Panc1 (cell line): ENCODE results near the gene SLC2A3. TPM values are rescaled to one million over a fixed set of nuclear protein-coding genes. Genes with fewer than 3 reads are reported as not detected.
"Not testable (repeated sequence)": the region's sequence is repeated elsewhere in the genome, so short reads cannot be mapped to it uniquely, and the experiment has no call there.

Experiments used
- ATAC-seq: fragments of 200-7000 bp; cut with Tn5 transposase; 2 replicates; pipeline ENCODE4 v1.9.1; 2020; ENCODE audit warnings: mild to moderate bottlenecking, moderate library complexity
- BruUV-seq: library from RNA; stranded (reverse); fragments of 400-500 nt; replicated peaks from 2 replicates; lab custom pipeline; 2021; lab: Mats Ljungman, UMichigan
- CTCF ChIA-PET: fragments of 300-600 bp; sonication (Branson Sonifier 250); formaldehyde crosslinking; loops from one replicate; lab custom pipeline; 2022; ENCODE audit warnings: antibody characterized with exemption; lab: Charles Lee
- POLR2A ChIA-PET: fragments of 300-600 bp; sonication (Branson Sonifier 250); formaldehyde crosslinking; loops from one replicate; lab custom pipeline; 2022; ENCODE audit warnings: antibody characterized with exemption; lab: Charles Lee
- DNase-seq: peaks from one replicate; pipeline ENCODE4 v3.0.0-alpha.2; 2010; ENCODE audit warnings: low read depth, low spot score
- H3K27ac ChIP-seq: 2 replicates; pipeline ENCODE4 v1.5.1; 2011; ENCODE audit warnings: mild to moderate bottlenecking, low read length, inconsistent platforms
- H3K27me3 ChIP-seq: fragments of 200-500 bp; sonication (Bioruptor generic); 2 replicates; pipeline ENCODE4 v1.6.0; 2014; ENCODE audit warnings: low read length, inconsistent platforms; ENCODE audit not compliant: control insufficient read depth, insufficient read depth
- H3K36me3 ChIP-seq: fragments of 200-500 bp; sonication (Bioruptor generic); 2 replicates; pipeline ENCODE4 v1.5.1; 2014; ENCODE audit warnings: inconsistent platforms, mild to moderate bottlenecking, low read length, moderate library complexity; ENCODE audit not compliant: control insufficient read depth, insufficient read depth
- H3K4me1 ChIP-seq: 2 replicates; pipeline ENCODE4 v1.5.1; 2011; ENCODE audit warnings: inconsistent platforms, mild to moderate bottlenecking, low read length, moderate library complexity; ENCODE audit not compliant: control insufficient read depth, insufficient read depth
- H3K4me3 ChIP-seq, 2 experiments: 2 replicates each; pipeline ENCODE4 v1.5.1; 2011 to 2012; ENCODE audit warnings: low read depth in 2 of 2, low read length in 2 of 2, mild to moderate bottlenecking in 2 of 2, inconsistent platforms in 1 of 2, moderate library complexity in 1 of 2
- H3K9me3 ChIP-seq: fragments of 200-500 bp; sonication (Bioruptor generic); 2 replicates; pipeline ENCODE4 v1.5.1; 2014; ENCODE audit warnings: low read depth, mild to moderate bottlenecking, inconsistent platforms, low read length, moderate library complexity; ENCODE audit not compliant: control insufficient read depth, insufficient read depth
- POLR2AphosphoS5 ChIP-seq: IDR thresholded peaks from 2 replicates; pipeline ENCODE4 v1.6.1; 2012; ENCODE audit warnings: mild to moderate bottlenecking, low read depth, low read length, moderate library complexity
- SIN3A ChIP-seq: IDR thresholded peaks from 2 replicates; pipeline ENCODE4 v1.6.1; 2012; ENCODE audit warnings: low read depth, mild to moderate bottlenecking, low read length, moderate library complexity, borderline replicate concordance; ENCODE audit not compliant: insufficient read depth
- TCF7L2 ChIP-seq: IDR thresholded peaks from 2 replicates; pipeline ENCODE4 v1.6.1; 2011; ENCODE audit warnings: mild to moderate bottlenecking, low read depth, low read length, inconsistent platforms
- in situ Hi-C: cut with HindIII; loops from 2 replicates; pipeline ENCODE4 v1.10.0; 2016; ENCODE audit warnings: low sequenced_read_pairs, low pct_unique_long_range_greater_than_20kb
- intact Hi-C: fragments of 100-400 bp; cut with micrococcal nuclease; formaldehyde crosslinking; loops from one replicate; pipeline ENCODE4 v1.10.0; 2022; ENCODE audit not compliant: unreplicated experiment
- total RNA-seq: library from RNA; stranded (reverse); gene quantifications from one replicate; pipeline ENCODE4 v1.2.1, GENCODE V29; 2021; ENCODE audit not compliant: unreplicated experiment
- TF ChIP-seq, protein P1 (sequence below): fragments of 450-650 bp; IDR thresholded peaks from 2 replicates; pipeline ENCODE4 v1.5.1; 2017; ENCODE audit warnings: mild to moderate bottlenecking
- TF ChIP-seq, protein P2 (sequence below), 2 experiments: IDR thresholded peaks; 2 replicates each; pipeline ENCODE4 v1.6.1; 2011 to 2012; ENCODE audit warnings: low read depth in 2 of 2, control low read depth in 1 of 2, low read length in 1 of 2, mild to moderate bottlenecking in 1 of 2, moderate library complexity in 1 of 2; ENCODE audit not compliant: insufficient read depth in 1 of 2

The SLC2A3 gene
- total RNA-seq, 1 experiment from 2014 or later, result 0.51 TPM

DNA sequence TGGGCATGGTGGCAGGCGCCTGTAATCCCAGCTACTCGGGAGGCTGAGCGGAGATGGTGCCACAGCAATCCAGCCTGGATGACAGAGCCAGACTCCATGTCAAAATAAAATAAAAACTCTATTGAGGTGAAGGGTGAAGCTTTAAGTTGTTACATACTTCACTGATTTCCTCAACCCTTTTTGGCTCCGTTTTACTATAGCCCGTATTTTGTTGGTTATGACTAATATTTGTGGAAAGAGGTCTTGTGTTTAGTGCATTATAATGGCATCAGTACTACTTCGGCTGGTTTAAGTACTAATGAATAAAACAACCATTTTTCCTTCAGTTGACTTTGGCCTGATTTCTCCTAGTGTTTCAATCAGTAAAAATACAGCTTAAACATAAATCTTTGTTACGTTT lies 36.2 kb downstream of the SLC2A3 start:
- intact Hi-C loops, result no loop called here
- H3K4me3 ChIP-seq, result no peak overlapping the region
- no TSS peak for BruUV-seq
- H3K36me3 ChIP-seq, result no peaks in the 10 kb centered on the region
- CTCF ChIA-PET, result no interaction called here
- in situ Hi-C loops, result no loop called here
- H3K27me3 ChIP-seq, result no peaks in the 10 kb centered on the region
- H3K27ac ChIP-seq, result no peak overlapping the region
- H3K4me1 ChIP-seq, result no peaks in the 10 kb centered on the region
- POLR2A ChIA-PET, result interaction anchor here (0.5 kb wide), 1 partner anchor 40 kb away, joined by 3 read pairs; no protein-coding TSS in a partner anchor
- DNase-seq (no peak), ATAC-seq (no peak)
- no peaks in the 10 kb centered on the region for H3K9me3 ChIP-seq
- no peak for TF ChIP-seq SIN3A
- TF ChIP-seq TCF7L2, result no peak
- TF ChIP-seq, protein P1, sequence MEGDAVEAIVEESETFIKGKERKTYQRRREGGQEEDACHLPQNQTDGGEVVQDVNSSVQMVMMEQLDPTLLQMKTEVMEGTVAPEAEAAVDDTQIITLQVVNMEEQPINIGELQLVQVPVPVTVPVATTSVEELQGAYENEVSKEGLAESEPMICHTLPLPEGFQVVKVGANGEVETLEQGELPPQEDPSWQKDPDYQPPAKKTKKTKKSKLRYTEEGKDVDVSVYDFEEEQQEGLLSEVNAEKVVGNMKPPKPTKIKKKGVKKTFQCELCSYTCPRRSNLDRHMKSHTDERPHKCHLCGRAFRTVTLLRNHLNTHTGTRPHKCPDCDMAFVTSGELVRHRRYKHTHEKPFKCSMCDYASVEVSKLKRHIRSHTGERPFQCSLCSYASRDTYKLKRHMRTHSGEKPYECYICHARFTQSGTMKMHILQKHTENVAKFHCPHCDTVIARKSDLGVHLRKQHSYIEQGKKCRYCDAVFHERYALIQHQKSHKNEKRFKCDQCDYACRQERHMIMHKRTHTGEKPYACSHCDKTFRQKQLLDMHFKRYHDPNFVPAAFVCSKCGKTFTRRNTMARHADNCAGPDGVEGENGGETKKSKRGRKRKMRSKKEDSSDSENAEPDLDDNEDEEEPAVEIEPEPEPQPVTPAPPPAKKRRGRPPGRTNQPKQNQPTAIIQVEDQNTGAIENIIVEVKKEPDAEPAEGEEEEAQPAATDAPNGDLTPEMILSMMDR, result no peak
- TF ChIP-seq POLR2AphosphoS5, result no peak
- TF ChIP-seq, protein P2, sequence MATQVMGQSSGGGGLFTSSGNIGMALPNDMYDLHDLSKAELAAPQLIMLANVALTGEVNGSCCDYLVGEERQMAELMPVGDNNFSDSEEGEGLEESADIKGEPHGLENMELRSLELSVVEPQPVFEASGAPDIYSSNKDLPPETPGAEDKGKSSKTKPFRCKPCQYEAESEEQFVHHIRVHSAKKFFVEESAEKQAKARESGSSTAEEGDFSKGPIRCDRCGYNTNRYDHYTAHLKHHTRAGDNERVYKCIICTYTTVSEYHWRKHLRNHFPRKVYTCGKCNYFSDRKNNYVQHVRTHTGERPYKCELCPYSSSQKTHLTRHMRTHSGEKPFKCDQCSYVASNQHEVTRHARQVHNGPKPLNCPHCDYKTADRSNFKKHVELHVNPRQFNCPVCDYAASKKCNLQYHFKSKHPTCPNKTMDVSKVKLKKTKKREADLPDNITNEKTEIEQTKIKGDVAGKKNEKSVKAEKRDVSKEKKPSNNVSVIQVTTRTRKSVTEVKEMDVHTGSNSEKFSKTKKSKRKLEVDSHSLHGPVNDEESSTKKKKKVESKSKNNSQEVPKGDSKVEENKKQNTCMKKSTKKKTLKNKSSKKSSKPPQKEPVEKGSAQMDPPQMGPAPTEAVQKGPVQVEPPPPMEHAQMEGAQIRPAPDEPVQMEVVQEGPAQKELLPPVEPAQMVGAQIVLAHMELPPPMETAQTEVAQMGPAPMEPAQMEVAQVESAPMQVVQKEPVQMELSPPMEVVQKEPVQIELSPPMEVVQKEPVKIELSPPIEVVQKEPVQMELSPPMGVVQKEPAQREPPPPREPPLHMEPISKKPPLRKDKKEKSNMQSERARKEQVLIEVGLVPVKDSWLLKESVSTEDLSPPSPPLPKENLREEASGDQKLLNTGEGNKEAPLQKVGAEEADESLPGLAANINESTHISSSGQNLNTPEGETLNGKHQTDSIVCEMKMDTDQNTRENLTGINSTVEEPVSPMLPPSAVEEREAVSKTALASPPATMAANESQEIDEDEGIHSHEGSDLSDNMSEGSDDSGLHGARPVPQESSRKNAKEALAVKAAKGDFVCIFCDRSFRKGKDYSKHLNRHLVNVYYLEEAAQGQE (IDR thresholded peaks at IDR 0.05; ENCODE audit: insufficient read depth in 1 of 2, low read depth in 2 of 2, low read length in 1 of 2), result no peak

DNA sequence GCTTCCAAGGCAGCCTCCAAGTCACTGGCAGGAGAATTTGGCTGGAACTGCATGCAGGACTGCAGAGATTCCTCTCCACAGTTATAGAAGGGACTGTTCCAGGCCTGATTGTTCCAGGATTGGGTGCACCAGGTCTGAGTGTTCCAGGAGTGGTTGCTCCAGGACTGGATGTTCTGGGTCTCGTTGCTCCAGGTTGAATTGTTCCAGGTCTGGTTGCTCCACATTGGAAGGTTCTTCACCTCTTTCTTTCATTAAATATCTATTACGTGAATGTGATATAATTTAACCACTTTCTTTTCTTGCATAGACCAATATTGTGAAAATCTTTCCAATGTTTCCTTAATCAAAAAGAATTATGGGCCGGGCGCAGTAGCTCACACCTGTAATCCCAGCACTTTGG lies 39.3 kb downstream of the SLC2A3 start:
- H3K9me3 ChIP-seq, intact Hi-C loops, in situ Hi-C loops, BruUV-seq, H3K36me3 ChIP-seq, H3K4me3 ChIP-seq, H3K27me3 ChIP-seq, ATAC-seq, H3K27ac ChIP-seq, DNase-seq, H3K4me1 ChIP-seq, CTCF ChIA-PET: not testable (repeated sequence)
- POLR2A ChIA-PET, result interaction anchor here (0.6 kb wide), 1 partner anchor 26 kb away, joined by 3 read pairs; no protein-coding TSS in a partner anchor

DNA sequence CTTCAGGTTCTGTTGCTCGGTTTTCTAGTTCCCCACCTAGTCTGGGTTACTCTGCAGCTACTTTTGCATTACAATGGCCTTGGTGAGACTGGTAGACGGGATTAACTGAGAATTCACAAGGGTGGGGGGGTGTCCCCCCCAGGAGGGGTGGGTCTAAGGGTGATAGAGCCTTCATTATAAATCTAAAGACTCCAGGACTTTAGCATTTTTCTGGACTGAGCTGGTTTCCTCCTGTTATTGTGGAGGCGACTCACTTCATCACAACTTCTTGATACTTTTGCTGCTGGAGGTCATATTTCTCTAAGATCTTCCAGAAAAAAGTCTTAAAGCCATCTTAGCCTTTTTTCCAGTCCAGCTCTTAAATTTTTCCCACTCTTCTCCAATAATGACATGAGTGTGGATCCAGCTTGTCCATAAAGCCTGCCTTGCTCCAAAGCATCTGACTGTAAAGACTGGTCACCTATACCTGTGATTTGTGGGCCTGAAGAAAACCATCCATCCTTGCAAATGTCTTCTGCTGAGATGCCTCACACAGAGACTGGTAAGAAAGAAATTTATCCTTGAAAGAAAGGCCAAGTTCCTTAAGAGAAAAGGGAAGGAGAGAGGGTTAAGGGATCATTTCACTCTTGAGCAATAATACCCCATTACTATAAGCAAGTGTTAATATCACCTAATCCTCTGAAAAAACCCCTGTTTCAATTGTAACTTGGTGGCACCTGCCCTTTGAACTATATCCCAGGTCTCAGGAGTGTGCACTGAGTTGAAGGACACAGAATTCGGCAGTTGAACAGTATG lies 43.6 kb downstream of the SLC2A3 start:
- CTCF ChIA-PET, result no interaction called here

More for the DNA sequence above, 43.6 kb downstream of the SLC2A3 start:
- POLR2A ChIA-PET, result no interaction called here
- Histone ChIP-seq H3K36me3 (no peaks in the 10 kb centered on the region), H3K27ac (no peak overlapping the region), H3K4me1 (no peaks in the 10 kb centered on the region), H3K9me3 (no peaks in the 10 kb centered on the region), H3K4me3 (no peak overlapping the region), H3K27me3 (no peaks in the 10 kb centered on the region)
- in situ Hi-C loops, result no loop called here
- intact Hi-C loops, result no loop called here
- TF ChIP-seq TCF7L2 (no peak), SIN3A (no peak), POLR2AphosphoS5 (no peak)
- TF ChIP-seq, protein P2 (IDR thresholded peaks at IDR 0.05; ENCODE audit: insufficient read depth in 1 of 2, low read depth in 2 of 2, low read length in 1 of 2), result no peak
- TF ChIP-seq, protein P1, result no peak
- DNase-seq (no peak), ATAC-seq (no peak)
- BruUV-seq, result no TSS peak
